Motor neuron (in vitro differentiated cells): ENCODE measurements around the gene SZT2. TPM values are rescaled to one million over a fixed set of nuclear protein-coding genes. Genes with fewer than 3 reads are reported as not detected.

Source experiments
- ATAC-seq, 8 experiments: fragments of 200-7000 bp; cut with Tn5 transposase; replicated peaks in 6 of 8; 2 replicates each; pipeline ENCODE4 v1.8.0; 2021; ENCODE audit warnings: mild to moderate bottlenecking in 8 of 8, moderate library complexity in 8 of 8
- H3K27ac ChIP-seq, 2 donors: fragments of 250-450 bp; sonication (Bioruptor Pico); 2 replicates each; pipeline ENCODE4 v1.9.0; 2021; ENCODE audit warnings: antibody characterized with exemption in 2 of 2, mild to moderate bottlenecking in 2 of 2, moderate library complexity in 1 of 2
- H3K4me1 ChIP-seq, 2 donors: fragments of 250-450 bp; sonication (Bioruptor Pico); replicated peaks in 1 of 2; 2 replicates each; pipeline ENCODE4 v1.6.1; 2021; ENCODE audit warnings: antibody characterized with exemption in 2 of 2, mild to moderate bottlenecking in 2 of 2, moderate library complexity in 1 of 2
- H3K4me3 ChIP-seq, 5 donors: fragments of 250-450 bp; sonication (Bioruptor Pico); 2 replicates each; pipeline ENCODE4 v1.9.0; 2021; ENCODE audit warnings: antibody characterized with exemption in 5 of 5, mild to moderate bottlenecking in 5 of 5, moderate library complexity in 4 of 5
- WGBS, 10 experiments: fragments of 450-650 bp; shearing (Covaris generic); methylation state at CpG; one replicate each; pipeline ENCODE4 v1.0.0; 2022; 5-methylcytosine and 5-hydroxymethylcytosine counted together
- in situ Hi-C, 9 experiments: fragments of 400-800 bp; cut with MboI; loops; one replicate each; pipeline ENCODE4 v1.15.0; 2021; ENCODE audit warnings: low sequenced_read_pairs in 9 of 9, low pct_unique_long_range_greater_than_20kb in 2 of 9; ENCODE audit not compliant: unreplicated experiment in 9 of 9
- total RNA-seq, 8 experiments: library from RNA; unstranded; fragments of 300-600 nt; gene quantifications; 2 replicates each; pipeline versions ENCODE4 v1.2.3 to v1.2.4, GENCODE V29; 2022

The SZT2 gene
- total RNA-seq, 8 experiments from 2014 or later: 14.3 to 73.8 (median 23.0) TPM

DNA sequence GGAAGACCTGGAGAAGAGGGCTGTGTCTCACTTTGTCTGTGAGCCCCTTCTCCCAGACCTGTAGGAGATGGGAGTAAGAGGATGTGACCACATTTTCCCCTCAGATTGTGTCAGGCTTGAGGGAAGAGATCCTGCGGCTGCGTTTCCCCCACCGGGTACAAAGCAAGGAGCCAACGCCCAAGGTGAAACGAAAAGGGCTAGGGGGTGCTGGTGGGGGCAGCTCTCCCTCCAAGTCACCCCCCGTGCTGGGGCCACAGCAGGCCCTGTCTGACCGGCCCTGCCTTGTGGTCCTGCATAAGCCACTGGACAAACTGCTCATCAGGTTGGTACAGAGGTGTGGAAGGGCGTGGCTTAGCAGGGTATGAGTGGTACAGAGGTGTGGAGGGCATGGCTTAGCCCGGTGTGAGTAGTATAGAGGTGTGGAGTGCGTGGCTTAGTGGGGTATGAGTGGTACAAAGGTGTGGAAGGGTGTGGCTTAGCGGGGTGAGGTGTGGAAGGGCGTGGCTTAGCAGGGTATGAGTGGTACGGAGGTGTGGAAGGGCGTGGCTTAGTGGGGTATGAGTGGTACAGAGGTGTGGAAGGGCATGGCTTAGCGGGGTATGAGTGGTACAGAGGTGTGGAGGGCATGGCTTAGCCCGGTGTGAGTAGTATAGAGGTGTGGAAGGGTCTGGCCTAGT, 33.4 kb downstream of the SZT2 start:
- Histone ChIP-seq H3K27ac (no peak overlapping the region), H3K4me1 (no peaks in the 10 kb centered on the region), H3K4me3 (no peak overlapping the region)
- 60 to 100% (median 94%) methylated on average over 1 to 12 of the region's 16 CpGs; no CpG with 5 or more reads in 5 of the 10 experiments for WGBS, 10 experiments
- in situ Hi-C loops: loop anchor here in 4 of 9 experiments (25.0 kb wide), 1 partner anchor 186 kb away; no protein-coding TSS in a partner anchor
- peak in 4 of 8 experiments; percentile 2 to 12 (median 8) for ATAC-seq

DNA sequence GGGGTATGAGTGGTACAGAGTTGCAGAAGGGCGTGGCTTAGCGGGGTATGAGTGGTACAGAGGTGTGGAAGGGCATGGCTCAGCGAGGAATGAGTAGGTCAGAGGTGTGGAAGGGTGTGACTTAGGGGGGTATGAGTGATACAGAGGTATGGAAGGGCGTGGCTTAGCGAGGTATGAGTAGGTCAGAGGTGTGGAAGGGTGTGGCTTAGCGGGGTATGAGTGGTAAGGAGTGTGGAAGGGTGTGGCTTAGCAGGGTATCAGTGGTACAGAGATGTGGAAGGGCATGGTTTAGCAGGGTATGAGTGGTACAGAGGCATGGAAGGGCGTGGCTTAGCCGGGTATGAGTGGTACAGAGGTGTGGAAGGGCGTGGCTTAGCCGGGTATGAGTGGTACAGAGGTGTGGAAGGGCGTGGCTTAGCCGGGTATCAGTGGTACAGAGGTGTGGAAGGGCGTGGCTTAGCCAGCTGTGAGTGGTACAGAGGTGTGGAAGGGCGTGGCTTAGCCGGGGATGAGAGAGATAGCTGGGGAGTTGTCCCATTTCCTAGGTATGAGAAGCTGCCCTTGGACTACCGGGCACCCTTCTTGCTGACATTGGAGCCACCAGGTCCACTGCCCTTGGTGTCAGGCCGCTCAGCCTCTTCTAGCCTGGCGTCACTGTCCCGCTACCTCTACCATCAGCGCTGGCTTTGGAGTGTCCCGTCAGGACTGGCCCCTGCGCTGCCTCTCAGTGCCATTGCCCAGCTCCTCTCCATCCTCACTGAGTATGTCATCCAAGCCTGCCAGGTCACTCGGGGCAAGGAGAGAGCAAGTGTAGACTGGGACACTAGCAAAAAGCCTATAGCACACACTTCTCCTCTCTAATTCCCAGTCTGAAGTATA, 34.2 kb downstream of the SZT2 start:
- 78 to 99% (median 90%) methylated on average over 1 to 12 of the region's 23 CpGs; no CpG with 5 or more reads in 1 of the 10 experiments for WGBS, 10 experiments
- Histone ChIP-seq H3K27ac (no peak overlapping the region), H3K4me3 (no peak overlapping the region), H3K4me1 (no peaks in the 10 kb centered on the region)
- ATAC-seq: peak in 4 of 8 experiments; percentile 5 to 21 (median 16)
- in situ Hi-C loops: loop anchor here in 4 of 9 experiments (25.0 kb wide), 1 partner anchor 187 kb away; no protein-coding TSS in a partner anchor

DNA sequence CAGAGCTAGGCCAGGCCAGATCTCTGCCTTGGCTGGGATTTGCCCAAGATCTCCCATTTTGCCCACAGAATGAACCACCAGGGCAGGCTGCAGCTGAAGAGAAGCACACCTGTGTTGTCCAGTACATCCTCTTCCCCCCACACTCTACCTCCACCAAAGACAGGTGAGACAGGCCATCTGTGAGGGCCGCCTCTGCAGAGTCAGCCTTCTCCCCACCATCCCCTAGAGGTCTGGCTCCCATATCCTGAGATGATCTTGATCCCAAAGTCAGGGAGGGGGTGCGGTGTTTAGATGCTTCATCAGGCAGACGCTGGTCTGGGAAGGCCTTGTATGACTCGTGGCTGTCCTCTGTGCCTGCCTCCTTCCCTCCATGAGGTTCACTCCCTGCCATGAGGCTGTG, 35.3 kb downstream of the SZT2 start:
- no peak for ATAC-seq
- in situ Hi-C loops: no loop called here
- Histone ChIP-seq H3K4me3 (no peak overlapping the region), H3K4me1 (no peaks in the 10 kb centered on the region), H3K27ac (no peak overlapping the region)
- WGBS, 10 experiments: 77 to 96% (median 87%) methylated on average over 2 to 4 of the region's 4 CpGs; no CpG with 5 or more reads in 5 of the 10 experiments

DNA sequence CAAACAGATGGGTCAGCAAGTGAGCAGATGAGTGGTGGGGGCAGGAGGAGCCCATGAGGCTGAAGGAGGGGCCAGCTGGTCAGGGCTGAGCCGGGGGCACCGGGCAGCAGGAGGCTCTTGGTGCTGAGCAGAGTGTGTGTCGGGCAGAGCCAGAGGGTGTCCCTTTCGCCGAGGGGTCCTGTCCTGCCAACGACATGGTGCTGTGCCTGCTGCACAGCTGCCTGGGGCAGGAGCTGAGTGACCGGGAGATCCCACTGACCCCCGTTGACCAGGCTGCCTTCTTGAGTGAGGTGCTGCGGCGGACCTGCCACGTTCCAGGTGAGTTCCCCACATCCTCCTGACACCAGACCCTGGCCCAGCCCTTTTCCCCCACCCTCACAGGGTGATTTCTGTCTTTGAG, 36.5 kb downstream of the SZT2 start:
- 93% methylated on average over 2 of the region's 11 CpGs; no CpG with 5 or more reads in 9 of the 10 experiments for WGBS, 10 experiments
- in situ Hi-C loops: no loop called here
- no peak overlapping the region for H3K27ac ChIP-seq

DNA sequence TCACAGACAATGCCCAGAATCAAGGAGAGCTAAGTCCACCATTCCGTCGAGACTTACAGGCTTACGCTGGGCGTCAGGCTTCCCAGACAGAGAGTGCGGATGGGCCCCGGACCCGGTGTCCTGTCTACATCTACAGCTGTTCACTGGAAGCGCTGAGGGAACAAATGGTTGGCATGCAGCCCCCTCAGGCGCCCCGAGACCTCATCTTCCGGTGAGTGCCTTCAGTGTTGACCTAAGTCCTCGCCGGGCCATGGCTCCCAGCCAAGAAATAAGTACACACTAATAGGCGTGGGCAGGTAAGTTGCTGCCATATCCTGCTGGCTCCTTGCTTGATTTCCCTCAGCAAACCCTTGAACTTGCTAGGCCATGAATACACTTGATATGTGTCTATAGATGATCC, 37.8 kb downstream of the SZT2 start:
- ATAC-seq: no peak
- 92 to 95% (median 94%) methylated on average over 3 to 14 of the region's 14 CpGs; no CpG with 5 or more reads in 5 of the 10 experiments for WGBS, 10 experiments
- Histone ChIP-seq H3K4me3 (no peak overlapping the region), H3K4me1 (no peaks in the 10 kb centered on the region), H3K27ac (no peak overlapping the region)
- in situ Hi-C loops: no loop called here

More for the DNA sequence above, 36.5 kb downstream of the SZT2 start:
- ATAC-seq: peak in 1 of 8 experiments; percentile 3
- no peak overlapping the region for H3K4me3 ChIP-seq
- no peaks in the 10 kb centered on the region for H3K4me1 ChIP-seq

- no peak for ATAC-seq
- WGBS, 10 experiments: 84 to 100% (median 96%) methylated on average over 1 to 6 of the region's 9 CpGs; no CpG with 5 or more reads in 6 of the 10 experiments
These were observed 38.2 kb downstream of the SZT2 start for GRCh38 chr1:43427941-43428340.

GRCh38 chr1:43430831-43431230, 41.1 kb downstream of the SZT2 start:
- WGBS, 10 experiments: 89 to 100% (median 100%) methylated on average over 1 to 4 of the region's 5 CpGs; no CpG with 5 or more reads in 5 of the 10 experiments
- in situ Hi-C loops: no loop called here
- ATAC-seq: no peak

More at GRCh38 chr1:43427941-43428340, 38.2 kb downstream of the SZT2 start:
- in situ Hi-C loops: no loop called here
- Histone ChIP-seq H3K4me3 (no peak overlapping the region), H3K4me1 (no peaks in the 10 kb centered on the region), H3K27ac (no peak overlapping the region)

DNA sequence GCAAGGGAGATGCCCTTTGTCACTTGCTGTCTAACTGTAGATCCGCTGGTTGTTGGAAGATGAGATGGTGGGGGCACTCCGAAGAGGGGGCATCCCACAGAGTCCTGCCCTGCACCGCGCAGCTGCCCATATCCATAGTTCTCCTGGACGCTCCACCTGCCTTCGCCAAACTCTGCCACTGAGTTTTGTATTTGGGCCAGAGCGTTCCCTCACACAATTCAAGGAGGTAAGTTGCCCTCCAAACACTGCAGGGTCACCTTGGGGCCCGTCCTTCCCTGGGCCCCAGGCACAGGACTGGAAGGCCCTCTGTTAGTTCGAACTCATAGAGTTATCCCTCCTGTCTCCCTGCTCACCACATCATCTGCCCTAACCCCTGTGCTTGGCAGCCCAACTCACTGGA, 42.0 kb downstream of the SZT2 start:
- WGBS, 10 experiments: 87 to 100% (median 95%) methylated on average over 3 to 5 of the region's 9 CpGs; no CpG with 5 or more reads in 5 of the 10 experiments
- Histone ChIP-seq H3K4me3 (no peak overlapping the region), H3K4me1 (peaks cover 3 to 15% of the 10 kb centered on the region in 2 donors), H3K27ac (no peak overlapping the region)
- ATAC-seq: no peak
- in situ Hi-C loops: no loop called here

More at GRCh38 chr1:43430831-43431230, 41.1 kb downstream of the SZT2 start:
- Histone ChIP-seq H3K4me1 (peaks cover 0 to 6% of the 10 kb centered on the region in 2 donors), H3K4me3 (no peak overlapping the region), H3K27ac (no peak overlapping the region)

- no peak for ATAC-seq
- no peak overlapping the region for H3K4me3 ChIP-seq
- no peak overlapping the region for H3K27ac ChIP-seq
- WGBS, 10 experiments: 80 to 100% (median 94%) methylated on average over 1 to 5 of the region's 9 CpGs; no CpG with 5 or more reads in 4 of the 10 experiments
- in situ Hi-C loops: no loop called here
- H3K4me1 ChIP-seq: peaks cover 5 to 20% of the 10 kb centered on the region in 2 donors
These were observed 42.6 kb downstream of the SZT2 start for GRCh38 chr1:43432171-43432860.

DNA sequence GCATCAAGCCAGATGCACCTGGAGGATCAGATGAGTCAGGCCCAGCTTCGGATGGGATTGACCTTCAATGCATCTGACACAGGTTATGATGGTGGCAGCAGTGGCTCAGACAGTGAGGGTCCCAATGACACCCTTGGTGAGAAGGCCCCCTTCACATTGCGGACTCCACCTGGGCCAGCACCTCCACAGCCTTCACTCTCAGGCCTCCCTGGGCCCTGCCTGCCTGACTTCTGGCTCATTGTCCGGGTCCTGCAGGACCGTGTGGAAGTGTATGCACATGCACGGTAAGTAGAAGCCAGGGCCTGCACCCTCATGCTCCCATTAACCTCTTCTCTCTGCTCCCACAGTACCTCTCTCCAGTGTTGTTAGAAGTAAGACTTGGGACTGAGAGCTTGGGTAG, 43.2 kb downstream of the SZT2 start:
- in situ Hi-C loops: no loop called here
- no peak overlapping the region for H3K27ac ChIP-seq
- ATAC-seq: no peak
- no peak overlapping the region for H3K4me3 ChIP-seq
- whole genome bisulfite sequencing, 10 experiments: 85 to 90% (median 85%) methylated on average over 2 to 4 of the region's 5 CpGs; no CpG with 5 or more reads in 7 of the 10 experiments
- H3K4me1 ChIP-seq: peaks cover 5 to 20% of the 10 kb centered on the region in 2 donors

DNA sequence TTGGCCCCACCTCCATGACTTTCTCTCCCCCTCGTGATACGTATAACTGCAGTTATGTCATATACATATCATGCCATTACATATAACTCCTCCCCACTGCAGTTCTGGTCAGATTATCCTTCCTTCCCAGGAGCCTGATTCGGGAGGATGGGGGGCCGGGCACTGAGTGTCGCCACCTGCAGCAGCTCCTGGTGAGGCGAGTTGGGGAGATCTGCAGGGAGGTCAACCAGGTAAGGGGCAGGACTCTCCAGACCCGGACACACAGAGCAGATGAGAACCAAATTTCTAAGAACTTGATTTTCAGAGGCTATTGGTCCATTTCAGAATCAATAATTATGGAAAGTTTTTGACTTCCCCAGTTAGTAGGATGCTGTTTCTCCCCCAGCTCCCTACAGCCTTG, 44.6 kb downstream of the SZT2 start:
- no peak for ATAC-seq
- 50 to 100% (median 93%) methylated on average over 1 to 7 of the region's 7 CpGs; no CpG with 5 or more reads in 3 of the 10 experiments for WGBS, 10 experiments
- in situ Hi-C loops: no loop called here

More for the DNA sequence above, 44.6 kb downstream of the SZT2 start:
- no peak overlapping the region for H3K27ac ChIP-seq
- H3K4me1 ChIP-seq: peaks cover 5 to 20% of the 10 kb centered on the region in 2 donors
- no peak overlapping the region for H3K4me3 ChIP-seq
